Activated naive CD8-positive, alpha-beta T cell treated with anti-CD3 and anti-CD28 coated beads, Interleukin-2, amount 50 U/mL, for 24 hours (primary cell): ENCODE data around the gene LMF1.

Source experiments
- ATAC-seq: fragments of 150-1000 bp; cut with Tn5 transposase; one replicate; pipeline ENCODE4 v1.10.0; 2021
- DNase-seq: peaks from one replicate; pipeline ENCODE4 v3.0.0; 2021
- H3K27ac Mint-ChIP-seq: one replicate; pipeline ENCODE4 v1.8.0; 2021; ENCODE audit warnings: mild to moderate bottlenecking, mixed read lengths
- H3K27me3 Mint-ChIP-seq: one replicate; pipeline ENCODE4 v1.8.0; 2021; ENCODE audit warnings: mixed read lengths
- H3K36me3 Mint-ChIP-seq: one replicate; pipeline ENCODE4 v1.8.0; 2021; ENCODE audit warnings: low read depth, mixed read lengths
- H3K4me1 Mint-ChIP-seq: one replicate; pipeline ENCODE4 v1.8.0; 2021; ENCODE audit warnings: mixed read lengths
- H3K4me3 Mint-ChIP-seq: one replicate; pipeline ENCODE4 v1.8.0; 2021; ENCODE audit warnings: mild to moderate bottlenecking, moderate library complexity, mixed read lengths
- H3K9me3 Mint-ChIP-seq: one replicate; pipeline ENCODE4 v1.8.0; 2021; ENCODE audit warnings: mixed read lengths

Gene LMF1

DNA sequence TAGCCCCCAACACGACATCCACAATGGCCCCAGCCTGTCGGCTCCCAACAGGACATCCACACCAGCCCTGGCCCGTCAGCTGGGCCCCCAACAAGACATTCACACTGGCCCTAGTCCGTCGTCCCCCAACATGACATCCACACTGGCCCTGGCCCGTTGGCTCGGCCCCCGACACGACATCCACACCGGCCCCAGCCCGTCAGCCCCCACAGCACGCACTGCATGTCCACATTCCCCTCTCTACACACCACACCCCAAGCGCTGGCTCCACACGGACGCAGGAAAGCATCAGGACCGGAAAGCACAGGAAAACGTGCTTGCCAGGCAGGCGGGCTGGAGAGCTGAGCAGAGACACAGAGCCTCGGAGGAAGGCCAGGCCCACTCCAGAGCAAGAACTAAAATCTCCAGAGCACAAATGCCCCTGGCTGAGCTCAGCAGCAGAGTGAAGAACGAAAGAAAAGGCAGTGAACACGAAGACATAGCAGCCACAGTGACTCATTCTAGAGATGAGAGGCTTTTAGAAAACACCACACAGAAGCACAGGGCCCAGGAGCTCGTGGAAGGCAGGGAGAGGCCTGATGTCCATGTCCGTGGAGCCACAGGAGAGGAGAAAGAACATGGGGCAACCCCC is 50.6 kb downstream of the LMF1 start:
- DNase-seq (no peak), ATAC-seq (no peak)
- Mint-ChIP-seq H3K36me3 (peaks cover 10% of the 10 kb centered on the region), H3K27me3 (no peaks in the 10 kb centered on the region), H3K4me1 (no peaks in the 10 kb centered on the region), H3K4me3 (no peak overlapping the region), H3K27ac (no peak overlapping the region), H3K9me3 (no peaks in the 10 kb centered on the region)

DNA sequence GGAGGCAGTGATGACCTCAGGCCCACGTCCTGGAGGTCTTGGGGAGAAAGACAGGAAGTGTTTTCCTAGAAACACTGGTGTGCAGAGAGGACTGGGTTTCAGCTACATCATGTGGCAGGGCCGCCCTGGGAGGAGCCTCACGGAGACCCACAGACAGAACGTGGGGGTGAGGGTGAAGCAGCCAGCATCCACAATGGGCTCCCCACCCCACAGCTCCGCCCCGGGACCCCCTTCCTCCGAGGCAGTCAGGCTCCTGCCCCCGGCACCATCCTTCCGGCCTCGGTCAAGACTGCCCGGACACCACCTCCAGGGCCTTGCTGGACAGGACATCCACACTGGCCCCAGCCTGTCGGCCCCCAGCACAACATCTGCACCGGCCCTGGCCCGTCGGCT is 51.1 kb downstream of the LMF1 start:
- Mint-ChIP-seq H3K27me3 (no peaks in the 10 kb centered on the region), H3K27ac (no peak overlapping the region), H3K4me3 (no peak overlapping the region), H3K9me3 (no peaks in the 10 kb centered on the region), H3K36me3 (peaks cover 10% of the 10 kb centered on the region), H3K4me1 (no peaks in the 10 kb centered on the region)
- ATAC-seq = no peak
- DNase-seq = no peak

DNA sequence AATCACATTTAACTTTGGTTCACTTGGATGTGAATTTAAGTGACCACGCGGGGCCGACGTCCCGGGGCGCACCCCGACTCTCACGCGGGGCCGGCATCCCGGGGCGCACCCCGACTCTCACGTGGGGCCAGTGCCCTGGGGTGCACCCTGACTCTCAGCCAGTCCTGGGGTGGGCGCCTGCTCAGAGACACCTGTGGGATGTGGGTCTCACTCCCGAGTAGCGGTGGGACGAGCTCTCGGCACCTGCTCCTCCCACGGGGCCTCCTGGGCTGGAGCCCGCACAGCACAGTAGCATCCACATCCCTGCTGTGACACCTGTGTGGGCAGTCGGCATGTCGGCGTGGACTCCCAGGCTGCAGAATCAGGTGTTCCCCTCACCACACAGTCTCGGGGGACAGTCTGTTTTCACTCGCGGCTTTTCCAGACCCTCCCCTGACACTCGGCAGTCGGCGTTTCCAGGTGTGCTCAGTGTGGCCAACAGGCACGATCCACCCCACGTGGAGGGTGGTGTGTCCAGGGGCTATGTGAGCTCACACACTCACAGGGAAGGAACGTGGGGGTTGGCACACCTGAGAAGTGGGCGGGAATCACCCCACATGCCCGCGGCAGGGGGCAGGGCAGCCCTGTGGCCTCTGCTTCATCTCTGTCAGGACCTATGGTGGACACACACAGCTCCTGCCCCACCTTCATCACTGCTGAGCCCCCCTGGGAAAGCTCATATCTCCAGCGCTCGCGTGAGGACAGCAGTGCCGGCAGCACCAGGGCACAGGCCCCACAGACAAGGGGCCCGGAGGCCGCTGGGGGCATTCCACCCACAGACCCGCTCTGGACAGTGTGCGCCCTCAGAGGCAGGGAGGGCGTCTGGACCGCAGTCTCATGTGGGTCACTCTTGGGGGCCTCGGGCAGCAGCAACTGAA is 51.8 kb downstream of the LMF1 start:
- H3K4me1 Mint-ChIP-seq = no peaks in the 10 kb centered on the region
- no peaks in the 10 kb centered on the region for H3K9me3 Mint-ChIP-seq
- peaks cover 9% of the 10 kb centered on the region for H3K36me3 Mint-ChIP-seq
- H3K27ac Mint-ChIP-seq = no peak overlapping the region
- DNase-seq (no peak), ATAC-seq (no peak)
- no peaks in the 10 kb centered on the region for H3K27me3 Mint-ChIP-seq
- no peak overlapping the region for H3K4me3 Mint-ChIP-seq

DNA sequence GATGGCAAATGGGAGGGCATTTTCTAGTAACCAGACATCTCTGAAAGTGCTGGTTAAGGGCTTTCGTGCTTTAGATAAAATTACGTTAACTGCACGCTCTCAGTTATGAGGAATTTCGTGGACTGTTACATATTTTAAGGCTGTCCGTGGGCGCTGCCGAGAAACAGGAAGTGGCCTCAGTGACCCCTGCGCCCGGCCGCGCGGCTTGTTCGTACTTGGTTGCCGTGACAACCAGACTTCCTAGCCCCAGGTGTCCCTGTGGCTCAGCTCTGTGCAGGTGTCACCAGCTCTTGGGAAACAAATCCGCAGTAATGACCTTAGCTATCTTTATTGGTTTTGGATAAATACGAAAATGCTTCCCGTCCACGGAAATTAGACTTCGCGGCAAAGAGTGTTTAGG is 52.7 kb downstream of the LMF1 start:
- Mint-ChIP-seq H3K27ac (no peak overlapping the region), H3K27me3 (no peaks in the 10 kb centered on the region), H3K36me3 (peaks cover 9% of the 10 kb centered on the region), H3K9me3 (no peaks in the 10 kb centered on the region), H3K4me3 (no peak overlapping the region), H3K4me1 (no peaks in the 10 kb centered on the region)
- no peak for ATAC-seq
- DNase-seq = no peak

DNA sequence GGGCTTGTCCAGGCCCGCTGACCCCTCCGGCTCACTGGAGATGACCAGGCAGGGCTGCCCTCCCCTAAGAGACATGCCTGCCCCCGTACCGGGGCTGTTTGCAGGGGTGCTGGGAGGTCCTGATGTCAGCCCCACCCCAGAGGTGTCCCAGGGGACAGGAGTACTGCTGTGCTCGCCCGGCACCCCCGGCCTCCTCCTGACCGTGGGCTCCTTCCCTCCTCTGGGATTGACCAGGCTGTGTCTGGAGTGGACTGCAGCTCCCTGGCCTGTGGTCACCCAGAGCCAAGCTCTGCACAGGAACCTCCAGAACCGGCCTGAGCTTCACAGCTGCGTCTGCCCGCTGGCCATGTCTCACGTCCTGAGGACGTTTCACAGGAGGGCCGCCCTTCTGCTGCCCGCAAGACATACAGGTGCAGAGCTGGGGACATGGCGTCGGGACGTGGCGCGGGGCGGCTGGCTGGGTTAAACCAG is 53.2 kb downstream of the LMF1 start:
- Mint-ChIP-seq H3K9me3 (no peaks in the 10 kb centered on the region), H3K36me3 (peaks cover 9% of the 10 kb centered on the region), H3K27me3 (no peaks in the 10 kb centered on the region), H3K4me3 (no peak overlapping the region), H3K4me1 (no peaks in the 10 kb centered on the region), H3K27ac (no peak overlapping the region)
- DNase-seq = no peak
- ATAC-seq = no peak

DNA sequence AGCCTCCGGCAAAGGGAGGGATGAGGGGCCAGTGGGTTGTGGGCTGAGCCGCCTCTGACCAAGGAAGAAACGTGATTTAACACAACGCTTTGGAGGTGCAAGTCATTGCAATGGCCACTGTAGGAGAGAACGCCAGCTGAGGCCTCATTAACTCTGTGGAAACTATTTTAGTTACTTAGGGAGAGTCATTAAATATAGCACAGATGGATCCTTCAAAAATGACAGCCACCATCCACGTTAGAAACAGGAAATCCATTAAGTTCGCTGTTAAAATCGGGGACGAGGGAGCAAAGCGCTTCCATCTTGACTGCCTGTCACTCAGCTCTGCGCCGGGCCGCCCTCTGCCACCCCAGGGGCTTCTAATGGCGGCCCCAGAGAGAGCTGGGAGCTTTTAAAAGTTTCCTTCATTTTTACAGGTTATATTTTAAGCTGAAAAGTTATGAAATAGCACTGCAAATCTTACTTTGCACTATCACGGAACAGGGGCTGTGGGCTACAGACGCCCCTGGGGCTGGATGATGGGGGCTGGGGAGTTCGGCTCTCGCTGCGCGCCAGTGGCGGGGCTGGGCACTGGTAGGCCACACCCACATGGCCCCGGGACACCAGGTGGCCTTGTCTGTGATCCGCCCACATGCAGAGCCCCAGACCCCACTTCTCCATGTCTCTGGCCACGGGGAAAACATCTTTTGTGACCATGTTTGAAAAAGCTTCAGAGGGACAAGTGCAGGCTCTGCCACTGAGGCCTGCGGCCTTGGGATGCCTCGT is 54.6 kb downstream of the LMF1 start:
- DNase-seq = no peak
- H3K36me3 Mint-ChIP-seq = no peaks in the 10 kb centered on the region
- H3K4me3 Mint-ChIP-seq = no peak overlapping the region
- H3K9me3 Mint-ChIP-seq = no peaks in the 10 kb centered on the region
- no peak overlapping the region for H3K27ac Mint-ChIP-seq
- no peak for ATAC-seq
- no peaks in the 10 kb centered on the region for H3K27me3 Mint-ChIP-seq
- H3K4me1 Mint-ChIP-seq = no peaks in the 10 kb centered on the region

DNA sequence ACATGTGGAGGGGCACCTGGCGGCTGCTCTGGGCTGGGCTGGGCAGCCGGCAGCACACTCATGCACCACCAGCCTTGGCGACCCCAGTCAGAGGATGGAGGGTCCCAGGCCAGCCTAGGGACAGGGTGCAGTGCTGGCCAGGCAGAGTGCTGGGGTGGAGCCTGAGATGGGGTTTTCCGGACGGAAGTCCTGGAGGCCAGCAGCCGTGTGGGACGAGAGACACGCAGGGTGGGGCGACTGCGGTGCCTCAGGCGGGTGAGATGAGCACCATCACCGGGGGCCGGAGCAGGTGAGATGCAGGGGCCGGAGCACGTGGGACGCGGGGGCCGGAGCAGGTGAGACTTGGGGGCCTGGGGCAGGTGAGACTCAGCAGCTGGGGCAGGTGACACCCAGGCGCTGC is 55.2 kb downstream of the LMF1 start:
- H3K4me3 Mint-ChIP-seq = no peak overlapping the region
- no peak overlapping the region for H3K27ac Mint-ChIP-seq
- no peaks in the 10 kb centered on the region for H3K9me3 Mint-ChIP-seq

DNA sequence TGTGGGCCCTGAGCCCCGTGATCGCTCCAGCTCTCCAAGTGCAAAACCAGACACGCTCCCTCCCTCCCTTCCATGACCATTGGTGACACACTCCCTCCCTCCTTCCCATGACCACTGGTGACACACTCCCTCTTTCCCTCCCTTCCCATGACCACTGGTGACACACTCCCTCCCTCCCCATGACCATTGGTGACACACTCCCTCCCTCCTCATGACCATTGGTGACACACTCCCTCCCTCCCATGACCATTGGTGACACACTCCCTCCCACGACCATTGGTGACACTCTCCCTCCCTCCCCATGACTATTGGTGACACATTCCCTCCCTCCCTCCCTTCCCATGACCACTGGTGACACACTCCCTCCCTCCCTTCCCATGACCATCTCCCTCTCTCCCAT is 56.3 kb downstream of the LMF1 start:
- Mint-ChIP-seq H3K4me3 (no peak overlapping the region), H3K9me3 (no peaks in the 10 kb centered on the region), H3K4me1 (no peaks in the 10 kb centered on the region), H3K27ac (no peak overlapping the region), H3K36me3 (peaks cover under 1% of the 10 kb centered on the region), H3K27me3 (no peaks in the 10 kb centered on the region)
- ATAC-seq (peak; percentile 77), DNase-seq (no peak)

More for the DNA sequence above, 55.2 kb downstream of the LMF1 start:
- ATAC-seq (no peak), DNase-seq (no peak)
- H3K4me1 Mint-ChIP-seq = no peaks in the 10 kb centered on the region
- H3K27me3 Mint-ChIP-seq = no peaks in the 10 kb centered on the region
- no peaks in the 10 kb centered on the region for H3K36me3 Mint-ChIP-seq

DNA sequence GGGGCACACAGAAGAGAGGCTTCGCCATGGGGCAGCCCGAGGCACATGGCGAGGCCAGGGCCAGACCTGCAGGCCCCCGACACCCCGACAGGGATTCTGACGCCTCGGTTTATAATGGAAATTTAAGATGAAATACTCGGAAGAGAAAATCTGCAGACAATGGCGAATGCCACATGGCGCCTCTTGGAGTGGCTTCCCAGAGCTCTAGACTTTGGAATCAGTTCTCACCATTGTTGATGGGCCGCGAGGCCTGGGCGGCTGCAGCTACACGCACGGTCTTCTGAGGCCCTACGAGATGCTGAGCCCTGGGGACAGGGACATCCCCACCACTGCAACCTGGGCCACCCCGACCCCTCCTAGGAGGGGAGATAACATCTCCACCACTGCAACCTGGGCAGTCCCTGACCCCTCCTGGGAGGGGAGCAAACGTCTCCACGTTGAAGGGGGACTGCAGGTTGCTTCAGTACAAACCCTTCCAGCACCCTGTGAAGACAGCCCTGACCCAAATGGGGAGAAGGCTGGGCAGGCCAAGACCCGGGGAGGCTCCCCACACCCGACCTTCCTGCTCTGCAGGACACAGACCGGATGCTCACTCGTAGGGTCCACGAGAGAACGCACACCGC is 56.9 kb downstream of the LMF1 start:
- Mint-ChIP-seq H3K4me3 (no peak overlapping the region), H3K4me1 (no peaks in the 10 kb centered on the region), H3K36me3 (peaks cover 4% of the 10 kb centered on the region), H3K9me3 (no peaks in the 10 kb centered on the region), H3K27me3 (no peaks in the 10 kb centered on the region), H3K27ac (no peak overlapping the region)
- ATAC-seq (no peak), DNase-seq (no peak)

DNA sequence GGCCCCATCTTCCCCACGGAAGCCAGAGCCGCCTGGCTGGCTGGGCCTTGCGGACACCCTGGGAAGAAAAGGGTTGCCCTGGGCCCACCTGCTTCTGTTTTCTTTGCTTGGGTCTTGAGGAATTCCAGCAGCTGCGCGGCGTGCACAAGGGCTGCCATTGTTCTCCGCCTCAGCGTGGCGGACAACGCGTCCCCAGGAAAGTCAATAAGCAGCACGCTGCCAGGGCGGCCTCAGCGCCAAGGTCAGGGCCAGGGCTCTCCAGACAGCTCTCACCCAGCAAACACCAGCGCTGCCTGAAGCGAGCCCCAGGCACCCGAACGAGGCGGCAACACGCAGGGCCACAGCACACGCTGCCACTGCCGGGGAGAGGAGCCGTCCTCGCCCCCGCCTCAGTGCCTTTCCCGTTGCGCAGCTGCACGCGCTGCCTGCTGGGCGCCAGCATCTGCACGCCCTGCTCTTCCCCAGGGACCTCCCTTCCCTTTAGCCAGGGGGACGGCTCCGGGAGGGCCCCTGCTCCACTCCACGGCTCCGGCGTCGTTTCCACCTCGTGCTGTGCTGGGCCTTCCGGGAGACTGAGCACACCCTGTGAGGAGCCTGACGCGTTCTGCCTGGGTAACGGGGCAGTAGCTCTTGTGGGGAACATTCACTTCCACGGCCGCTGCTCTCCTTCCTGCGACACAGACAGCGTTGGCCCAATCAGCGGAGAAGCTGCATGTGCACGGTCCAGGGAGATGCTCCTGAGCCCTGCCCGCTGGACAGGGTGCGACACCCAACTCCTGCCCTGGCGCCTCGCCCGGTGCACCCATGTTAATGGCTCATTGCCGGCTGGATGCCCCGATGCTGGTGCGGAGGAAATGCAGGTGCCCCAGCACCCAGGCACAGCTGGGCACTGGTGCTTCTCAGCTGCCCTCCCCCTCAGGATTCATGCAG is 57.8 kb downstream of the LMF1 start:
- no peaks in the 10 kb centered on the region for H3K27me3 Mint-ChIP-seq
- no peaks in the 10 kb centered on the region for H3K4me1 Mint-ChIP-seq
- H3K9me3 Mint-ChIP-seq = no peaks in the 10 kb centered on the region
- H3K4me3 Mint-ChIP-seq = no peak overlapping the region
- H3K36me3 Mint-ChIP-seq = peaks cover 4% of the 10 kb centered on the region
- DNase-seq = no peak
- H3K27ac Mint-ChIP-seq = no peak overlapping the region
- ATAC-seq = no peak

DNA sequence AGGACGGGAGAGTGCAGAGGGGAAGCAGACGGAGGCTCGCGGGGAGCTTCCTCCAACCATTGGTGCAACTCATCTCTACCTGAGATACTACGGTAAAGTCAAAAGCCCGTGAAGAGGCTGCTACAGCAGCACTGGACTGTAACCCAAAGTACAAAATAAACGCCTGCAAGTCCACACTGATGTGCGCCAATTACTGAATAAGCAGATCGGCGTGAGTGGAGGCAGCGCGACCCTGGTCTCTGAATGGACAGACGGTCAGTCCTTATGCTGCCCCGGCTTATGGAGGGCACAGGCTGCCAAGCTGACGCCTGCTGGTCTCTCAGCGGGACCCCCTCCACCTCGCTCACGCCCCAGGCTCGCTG is 58.5 kb downstream of the LMF1 start:
- no peak overlapping the region for H3K4me3 Mint-ChIP-seq
- DNase-seq = no peak
- no peaks in the 10 kb centered on the region for H3K4me1 Mint-ChIP-seq
- no peak overlapping the region for H3K27ac Mint-ChIP-seq
- no peak for ATAC-seq
- H3K36me3 Mint-ChIP-seq = peaks cover 4% of the 10 kb centered on the region
- no peaks in the 10 kb centered on the region for H3K27me3 Mint-ChIP-seq
- H3K9me3 Mint-ChIP-seq = no peaks in the 10 kb centered on the region

DNA sequence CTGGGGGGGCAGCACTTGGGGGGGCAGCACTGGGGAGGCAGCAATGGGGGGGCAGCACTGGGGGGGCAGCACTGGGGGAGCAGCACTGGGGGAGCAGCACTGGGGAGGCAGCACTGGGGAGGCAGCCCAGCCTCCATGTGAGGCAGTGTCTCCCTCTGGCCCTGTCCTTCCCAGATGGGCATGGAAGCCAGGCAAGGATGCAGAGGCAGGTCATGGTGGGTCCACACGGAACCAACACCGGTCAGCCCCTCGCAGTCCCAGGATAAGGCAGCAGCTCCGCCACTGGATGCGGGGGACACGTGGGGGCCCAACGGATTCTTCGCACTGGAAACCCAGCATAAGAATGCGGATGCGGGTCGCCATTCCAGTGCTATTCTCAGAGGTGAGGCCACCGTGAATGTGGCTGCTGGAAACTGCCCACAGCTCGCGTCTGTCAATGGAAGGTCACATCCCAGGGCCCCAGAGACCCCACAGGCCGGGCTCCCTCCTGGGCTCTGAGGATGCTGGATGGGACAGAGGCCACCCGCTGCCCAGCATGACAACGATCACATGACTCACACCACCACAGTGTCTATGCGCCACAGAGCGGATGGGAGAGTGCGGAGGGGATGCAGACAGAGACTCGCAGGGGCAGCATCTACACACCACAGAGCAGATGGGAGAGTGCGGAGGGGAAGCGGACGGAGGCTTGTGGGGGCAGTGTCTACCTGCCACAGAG is 59.0 kb downstream of the LMF1 start:
- no peaks in the 10 kb centered on the region for H3K4me1 Mint-ChIP-seq
- DNase-seq = no peak
- no peak overlapping the region for H3K27ac Mint-ChIP-seq
- no peaks in the 10 kb centered on the region for H3K9me3 Mint-ChIP-seq
- no peak overlapping the region for H3K4me3 Mint-ChIP-seq
- ATAC-seq = no peak
- no peaks in the 10 kb centered on the region for H3K27me3 Mint-ChIP-seq
- peaks cover 4% of the 10 kb centered on the region for H3K36me3 Mint-ChIP-seq

DNA sequence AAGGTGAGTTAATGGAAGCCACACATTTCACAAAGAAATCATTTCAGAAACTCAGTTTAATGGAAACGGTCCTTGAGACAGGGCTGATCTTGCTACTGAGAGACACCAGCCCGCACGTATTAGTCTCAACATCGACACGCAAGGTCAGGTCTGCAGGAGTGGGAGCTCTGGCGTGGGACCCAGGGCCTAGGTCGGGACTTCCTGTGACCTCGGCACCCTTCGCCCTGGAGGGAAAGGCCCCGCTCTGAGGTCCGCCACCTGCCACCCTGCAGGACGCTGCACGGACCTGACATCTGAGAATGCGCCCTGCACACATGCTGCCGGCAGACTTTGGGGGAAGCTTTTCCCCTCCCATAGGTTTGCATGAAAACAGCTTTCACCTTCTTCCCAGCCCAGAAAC is 59.7 kb downstream of the LMF1 start:
- H3K9me3 Mint-ChIP-seq = no peaks in the 10 kb centered on the region
- no peaks in the 10 kb centered on the region for H3K4me1 Mint-ChIP-seq
- H3K27me3 Mint-ChIP-seq = no peaks in the 10 kb centered on the region
- ATAC-seq (no peak), DNase-seq (no peak)
- H3K4me3 Mint-ChIP-seq = no peak overlapping the region
- no peak overlapping the region for H3K27ac Mint-ChIP-seq
- peaks cover 5% of the 10 kb centered on the region for H3K36me3 Mint-ChIP-seq
